ENCODE measurements around the gene COG6.
A peak's percentile ranks its signal among the peaks of the same experiment; 100 is the strongest.

GRCh38 chr13:39655569-39656324 is at the start of gene COG6:
- TF ChIP-seq POLR2AphosphoS5 (IDR thresholded peaks at IDR 0.05; ENCODE audit: low read depth, low read length): peak; percentile 24; the same call in 1 of the 2 replicates
- TF ChIP-seq, protein P1, sequence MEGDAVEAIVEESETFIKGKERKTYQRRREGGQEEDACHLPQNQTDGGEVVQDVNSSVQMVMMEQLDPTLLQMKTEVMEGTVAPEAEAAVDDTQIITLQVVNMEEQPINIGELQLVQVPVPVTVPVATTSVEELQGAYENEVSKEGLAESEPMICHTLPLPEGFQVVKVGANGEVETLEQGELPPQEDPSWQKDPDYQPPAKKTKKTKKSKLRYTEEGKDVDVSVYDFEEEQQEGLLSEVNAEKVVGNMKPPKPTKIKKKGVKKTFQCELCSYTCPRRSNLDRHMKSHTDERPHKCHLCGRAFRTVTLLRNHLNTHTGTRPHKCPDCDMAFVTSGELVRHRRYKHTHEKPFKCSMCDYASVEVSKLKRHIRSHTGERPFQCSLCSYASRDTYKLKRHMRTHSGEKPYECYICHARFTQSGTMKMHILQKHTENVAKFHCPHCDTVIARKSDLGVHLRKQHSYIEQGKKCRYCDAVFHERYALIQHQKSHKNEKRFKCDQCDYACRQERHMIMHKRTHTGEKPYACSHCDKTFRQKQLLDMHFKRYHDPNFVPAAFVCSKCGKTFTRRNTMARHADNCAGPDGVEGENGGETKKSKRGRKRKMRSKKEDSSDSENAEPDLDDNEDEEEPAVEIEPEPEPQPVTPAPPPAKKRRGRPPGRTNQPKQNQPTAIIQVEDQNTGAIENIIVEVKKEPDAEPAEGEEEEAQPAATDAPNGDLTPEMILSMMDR (IDR thresholded peaks at IDR 0.05): no peak
- TF ChIP-seq REST (IDR thresholded peaks at IDR 0.05; ENCODE audit: insufficient read depth in 1 of 2, low read depth in 2 of 2, low read length in 1 of 2): no peak

All from Panc1 (cell line).